ENCODE results near the gene EFCAB12. TPM values are rescaled to one million over a fixed set of nuclear protein-coding genes. Genes with fewer than 3 reads are reported as not detected.
"Not testable (repeated sequence)": the region's sequence is repeated elsewhere in the genome, so short reads cannot be mapped to it uniquely, and the experiment has no call there.

The EFCAB12 gene
- total and polyA plus RNA-seq, 2 experiments from 2014 or later: not detected

- Histone ChIP-seq H3K9me3 (ENCODE audit: low read depth) (no peaks in the 10 kb centered on the region), H3K27me3 (replicated peaks; ENCODE audit: insufficient read depth) (no peaks in the 10 kb centered on the region), H3F3A (ENCODE audit: insufficient read depth) (no peaks in the 10 kb centered on the region), H2AFZ (peak overlapping the region; percentile 92), H4K20me1 (ENCODE audit: insufficient read depth) (0 out of 2 replicates have a peak, but pooled peaks cover 5% of the 10 kb centered on the region), H3K4me2 (ENCODE audit: unreplicated experiment) (peak overlapping the region; percentile 94), H3K9me2 (ENCODE audit: insufficient read depth) (no peaks in the 10 kb centered on the region), H3K27ac (peak overlapping the region; percentile 72), H3K4me1 (ENCODE audit: insufficient read depth) (peaks cover 6% of the 10 kb centered on the region; the same call in 1 of the 2 replicates), H3K79me2 (ENCODE audit: insufficient read depth) (peaks cover 47% of the 10 kb centered on the region), H3K9ac (peak overlapping the region; percentile 96), H3K36me3 (ENCODE audit: low read depth) (no peaks in the 10 kb centered on the region), H3K4me3 (peak overlapping the region; percentile 98)
- peak; percentile 97 for DNase-seq
- TF ChIP-seq EZH2phosphoT487 (IDR thresholded peaks at IDR 0.05; ENCODE audit: insufficient read depth, low read depth) (no peak), EZH2 (IDR thresholded peaks at IDR 0.05; ENCODE audit: insufficient read depth, poor library complexity, severe bottlenecking) (no peak)
- in situ Hi-C loops (cut with MboI): no loop called here
- 2 to 3% methylated on average over 25 of the region's 25 CpGs for WGBS, 2 experiments (ENCODE audit: low coverage in 1 of 2, low lambda C conversion rate in 2 of 2, missing lambda C conversion rate in 2 of 2)
Measured at GRCh38 chr3:129399145-129399894, 29.1 kb downstream of the EFCAB12 start.

GRCh38 chr3:129398803-129399144 is 29.7 kb downstream of the EFCAB12 start:
- H3K4me2 ChIP-seq (ENCODE audit: unreplicated experiment): peak overlapping the region; percentile 94
- H3K79me2 ChIP-seq (ENCODE audit: insufficient read depth): peaks cover 47% of the 10 kb centered on the region
- H3K4me3 ChIP-seq: peak overlapping the region; percentile 98
- peak overlapping the region; percentile 96 for H3K9ac ChIP-seq
- H3K27me3 ChIP-seq (replicated peaks; ENCODE audit: insufficient read depth): no peaks in the 10 kb centered on the region
- peak; percentile 70 for DNase-seq
- peaks cover 6% of the 10 kb centered on the region; the same call in 1 of the 2 replicates for H3K4me1 ChIP-seq (ENCODE audit: insufficient read depth)
- H2AFZ ChIP-seq: peak overlapping the region; percentile 92
- H3K9me2 ChIP-seq (ENCODE audit: insufficient read depth): no peaks in the 10 kb centered on the region
- no peaks in the 10 kb centered on the region for H3F3A ChIP-seq (ENCODE audit: insufficient read depth)
- TF ChIP-seq EZH2 (IDR thresholded peaks at IDR 0.05; ENCODE audit: insufficient read depth, poor library complexity, severe bottlenecking): no peak
- TF ChIP-seq EZH2phosphoT487 (IDR thresholded peaks at IDR 0.05; ENCODE audit: insufficient read depth, low read depth): no peak
- WGBS, 2 experiments (ENCODE audit: low coverage in 1 of 2, low lambda C conversion rate in 2 of 2, missing lambda C conversion rate in 2 of 2): 0 to 1% methylated on average over 18 of the region's 18 CpGs
- H4K20me1 ChIP-seq (ENCODE audit: insufficient read depth): 0 out of 2 replicates have a peak, but pooled peaks cover 5% of the 10 kb centered on the region
- H3K27ac ChIP-seq: peak overlapping the region; percentile 72
- H3K9me3 ChIP-seq (ENCODE audit: low read depth): no peaks in the 10 kb centered on the region
- in situ Hi-C loops (cut with MboI): no loop called here
- no peaks in the 10 kb centered on the region for H3K36me3 ChIP-seq (ENCODE audit: low read depth)

DNA sequence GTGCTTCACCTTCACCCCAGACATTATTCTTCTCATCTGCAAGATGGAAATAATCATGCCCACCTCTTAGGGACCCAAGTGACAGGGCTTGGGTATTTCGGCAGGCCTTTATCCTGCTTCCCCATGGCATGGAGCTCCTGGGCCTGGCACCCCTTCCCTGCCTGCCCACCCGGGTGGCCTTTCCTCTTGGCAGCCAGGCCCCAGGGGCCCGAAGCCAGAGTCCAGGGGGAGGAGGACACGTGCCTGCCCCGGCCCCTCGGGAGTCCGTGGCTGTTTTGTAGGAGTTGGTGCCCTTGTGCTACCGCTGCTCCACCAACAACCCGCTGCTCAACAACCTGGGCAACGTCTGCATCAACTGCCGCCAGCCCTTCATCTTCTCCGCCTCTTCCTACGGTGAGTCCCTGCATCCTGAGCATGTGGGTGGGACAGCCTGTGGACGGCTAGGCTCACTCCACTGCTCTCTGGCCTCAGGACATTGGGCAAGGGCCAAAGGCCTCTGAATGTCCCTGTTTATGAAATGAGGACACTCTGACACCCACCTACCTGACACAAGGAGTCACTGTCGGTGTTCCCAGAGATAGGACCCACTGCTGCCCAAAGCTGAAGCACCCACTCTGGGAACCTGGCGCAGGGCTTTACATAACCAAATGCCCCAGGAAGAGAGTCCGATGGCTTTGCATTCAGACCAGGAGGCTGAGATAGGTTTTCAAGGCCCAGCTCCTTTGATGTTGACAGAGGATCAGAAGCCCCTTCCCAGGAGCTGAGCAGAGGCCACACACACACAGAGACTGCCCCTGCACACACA is 34.5 kb downstream of the EFCAB12 start:
- H3K9me2 ChIP-seq (ENCODE audit: insufficient read depth); H4K20me1 ChIP-seq (ENCODE audit: insufficient read depth); H3K4me3 ChIP-seq; H3K27me3 ChIP-seq (replicated peaks; ENCODE audit: insufficient read depth); H3K27ac ChIP-seq; H3K9me3 ChIP-seq (ENCODE audit: low read depth); DNase-seq; H2AFZ ChIP-seq; H3K9ac ChIP-seq; in situ Hi-C loops (cut with MboI); H3K4me2 ChIP-seq (ENCODE audit: unreplicated experiment): not testable (repeated sequence)
- peaks cover 16% of the 10 kb centered on the region for H3K4me1 ChIP-seq (ENCODE audit: insufficient read depth)
- peaks cover 17% of the 10 kb centered on the region; the same call in 1 of the 2 replicates for H3K36me3 ChIP-seq (ENCODE audit: low read depth)
- H3F3A ChIP-seq (ENCODE audit: insufficient read depth): peaks cover 21% of the 10 kb centered on the region
- 75 to 77% methylated on average over 8 to 11 of the region's 17 CpGs for WGBS, 2 experiments (ENCODE audit: low coverage in 1 of 2, low lambda C conversion rate in 2 of 2, missing lambda C conversion rate in 2 of 2)
- peaks cover 44% of the 10 kb centered on the region for H3K79me2 ChIP-seq (ENCODE audit: insufficient read depth)

DNA sequence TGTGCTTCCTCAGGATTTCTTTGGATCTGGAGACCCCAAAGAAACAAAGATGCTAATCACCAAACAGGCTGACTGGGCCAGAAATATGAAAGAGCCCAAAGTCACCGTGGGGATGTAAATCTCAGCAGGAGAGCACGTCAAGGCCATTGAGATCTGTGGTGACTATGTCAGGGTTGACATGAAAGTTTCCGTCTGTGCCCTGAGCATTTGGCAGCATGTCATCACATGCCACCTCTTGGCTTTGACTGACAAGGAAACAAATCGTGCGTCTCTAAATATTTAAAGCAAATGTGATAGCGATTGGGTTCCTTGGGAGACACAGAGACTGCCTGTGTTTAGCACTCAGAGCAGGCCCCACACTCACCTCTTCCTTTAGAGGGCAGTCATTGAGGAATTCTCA is 35.2 kb downstream of the EFCAB12 start:
- H3K4me2 ChIP-seq (ENCODE audit: unreplicated experiment): no peak overlapping the region
- peaks cover 23% of the 10 kb centered on the region for H3F3A ChIP-seq (ENCODE audit: insufficient read depth)
- 81 to 83% methylated on average over 6 of the region's 6 CpGs for WGBS, 2 experiments (ENCODE audit: low coverage in 1 of 2, low lambda C conversion rate in 2 of 2, missing lambda C conversion rate in 2 of 2)
- H3K4me3 ChIP-seq: no peak overlapping the region
- H3K9me3 ChIP-seq (ENCODE audit: low read depth): no peaks in the 10 kb centered on the region
- H3K9ac ChIP-seq: no peak overlapping the region
- TF ChIP-seq EZH2phosphoT487 (IDR thresholded peaks at IDR 0.05; ENCODE audit: insufficient read depth, low read depth) (no peak), EZH2 (IDR thresholded peaks at IDR 0.05; ENCODE audit: insufficient read depth, poor library complexity, severe bottlenecking) (no peak)
- no peak overlapping the region for H3K27ac ChIP-seq
- H3K27me3 ChIP-seq (replicated peaks; ENCODE audit: insufficient read depth): no peaks in the 10 kb centered on the region
- 0 out of 2 replicates have a peak, but pooled peaks cover 5% of the 10 kb centered on the region for H4K20me1 ChIP-seq (ENCODE audit: insufficient read depth)
- H2AFZ ChIP-seq: no peak overlapping the region
- in situ Hi-C loops (cut with MboI): no loop called here
- H3K4me1 ChIP-seq (ENCODE audit: insufficient read depth): peaks cover 18% of the 10 kb centered on the region
- peaks cover 17% of the 10 kb centered on the region; the same call in 1 of the 2 replicates for H3K36me3 ChIP-seq (ENCODE audit: low read depth)
- no peaks in the 10 kb centered on the region for H3K9me2 ChIP-seq (ENCODE audit: insufficient read depth)
- peaks cover 37% of the 10 kb centered on the region for H3K79me2 ChIP-seq (ENCODE audit: insufficient read depth)
- no peak for DNase-seq

DNA sequence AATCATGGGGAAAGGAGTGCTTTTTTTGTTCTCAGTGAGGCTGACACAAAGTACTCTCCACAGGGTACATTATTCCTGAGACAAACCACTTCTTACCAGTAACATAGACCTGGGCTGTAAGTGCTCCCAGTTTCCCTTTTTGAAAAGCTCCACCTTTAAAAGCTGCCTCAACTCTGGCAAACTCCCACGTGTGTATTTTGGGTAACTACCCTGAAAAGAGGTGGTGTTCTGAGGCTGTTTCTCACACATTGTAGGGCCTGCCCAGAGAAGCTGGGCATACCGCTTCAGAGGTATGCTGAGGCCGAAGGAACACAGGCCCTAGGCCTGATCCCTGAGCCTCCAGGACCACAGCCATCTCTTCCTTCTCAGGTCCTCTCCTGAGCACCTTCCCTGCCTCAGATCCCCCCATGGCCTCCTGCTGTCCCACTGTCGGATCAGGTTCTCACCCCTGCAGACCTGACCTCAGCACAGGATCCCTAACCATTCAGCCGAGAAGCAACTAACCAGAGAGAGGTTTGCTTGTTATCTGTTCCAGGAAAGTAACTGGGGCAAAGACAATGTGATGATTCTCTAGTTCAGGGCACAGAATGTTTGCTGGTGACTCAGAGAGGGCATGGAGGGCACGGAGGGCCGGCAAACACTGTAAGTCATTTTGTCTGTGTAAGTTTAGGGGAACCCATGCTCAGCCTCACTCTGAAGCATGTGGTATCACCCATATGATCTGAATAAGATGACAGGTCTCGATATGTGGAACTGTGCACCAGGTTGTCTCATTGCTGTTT is 36.1 kb downstream of the EFCAB12 start:
- H3K9me2 ChIP-seq (ENCODE audit: insufficient read depth); H2AFZ ChIP-seq; H3K27me3 ChIP-seq (replicated peaks; ENCODE audit: insufficient read depth); H3K4me2 ChIP-seq (ENCODE audit: unreplicated experiment); H3K27ac ChIP-seq; H4K20me1 ChIP-seq (ENCODE audit: insufficient read depth); H3K9ac ChIP-seq; H3K9me3 ChIP-seq (ENCODE audit: low read depth); in situ Hi-C loops (cut with MboI); H3K4me3 ChIP-seq; DNase-seq: not testable (repeated sequence)
- H3F3A ChIP-seq (ENCODE audit: insufficient read depth): peaks cover 27% of the 10 kb centered on the region
- WGBS, 2 experiments (ENCODE audit: low coverage in 1 of 2, low lambda C conversion rate in 2 of 2, missing lambda C conversion rate in 2 of 2): 80 to 81% methylated on average over 8 of the region's 8 CpGs
- H3K79me2 ChIP-seq (ENCODE audit: insufficient read depth): peaks cover 27% of the 10 kb centered on the region
- peaks cover 17% of the 10 kb centered on the region; the same call in 1 of the 2 replicates for H3K36me3 ChIP-seq (ENCODE audit: low read depth)
- H3K4me1 ChIP-seq (ENCODE audit: insufficient read depth): peaks cover 16% of the 10 kb centered on the region

GRCh38 chr3:129391583-129391982 is 36.9 kb downstream of the EFCAB12 start:
- in situ Hi-C loops (cut with MboI): not testable (repeated sequence)
- 91 to 92% methylated on average over 4 of the region's 4 CpGs for WGBS, 2 experiments (ENCODE audit: low coverage in 1 of 2, low lambda C conversion rate in 2 of 2, missing lambda C conversion rate in 2 of 2)

More at GRCh38 chr3:129391583-129391982, 36.9 kb downstream of the EFCAB12 start:
- not testable (repeated sequence) for H3K4me2 ChIP-seq (ENCODE audit: unreplicated experiment); H3K27me3 ChIP-seq (replicated peaks; ENCODE audit: insufficient read depth); H3K27ac ChIP-seq; DNase-seq; H2AFZ ChIP-seq; H3K9ac ChIP-seq; H3K9me3 ChIP-seq (ENCODE audit: low read depth); H3K9me2 ChIP-seq (ENCODE audit: insufficient read depth); H4K20me1 ChIP-seq (ENCODE audit: insufficient read depth); H3K4me3 ChIP-seq
- Histone ChIP-seq H3K36me3 (ENCODE audit: low read depth) (peaks cover 17% of the 10 kb centered on the region; the same call in 1 of the 2 replicates), H3K79me2 (ENCODE audit: insufficient read depth) (peaks cover 20% of the 10 kb centered on the region), H3K4me1 (ENCODE audit: insufficient read depth) (peaks cover 16% of the 10 kb centered on the region), H3F3A (ENCODE audit: insufficient read depth) (peaks cover 27% of the 10 kb centered on the region)
